ENCODE results near the gene SERPINB1. TPM values are rescaled to one million over a fixed set of nuclear protein-coding genes. Genes with fewer than 3 reads are reported as not detected.
"Not testable (repeated sequence)": the region's sequence is repeated elsewhere in the genome, so short reads cannot be mapped to it uniquely, and the experiment has no call there.

Gene SERPINB1
- total RNA-seq, 2 donors from 2014 or later: 121 to 169 TPM

GRCh38 chr6:2857185-2857579, 15.5 kb upstream of the SERPINB1 start:
- ATAC-seq: no peak
- DNase-seq (ENCODE audit: low spot score in 2 of 2): no peak
- Mint-ChIP-seq H3K27ac (peak overlapping the region; percentile 98 to 99), H3K36me3 (peaks cover 16 to 28% of the 10 kb centered on the region in 2 donors), H3K9me3 (peaks cover 10 to 14% of the 10 kb centered on the region in 2 donors)

- ATAC-seq: peak in 1 of 2 donors; percentile 5
- Mint-ChIP-seq H3K9me3 (peaks cover 9% of the 10 kb centered on the region in 2 donors), H3K36me3 (peaks cover 6 to 18% of the 10 kb centered on the region in 2 donors), H3K27ac (peak overlapping the region; percentile 92 to 98)
- DNase-seq (ENCODE audit: low spot score in 2 of 2): no peak
Observed at GRCh38 chr6:2855061-2855519, 13.4 kb upstream of the SERPINB1 start.

- no peak for DNase-seq (ENCODE audit: low spot score in 2 of 2)
- ATAC-seq: peak in 1 of 2 donors; percentile 33
- peaks cover 5 to 6% of the 10 kb centered on the region in 2 donors for H3K9me3 Mint-ChIP-seq
- peak overlapping the region; percentile 92 to 98 for H3K27ac Mint-ChIP-seq
- peaks cover 1 to 15% of the 10 kb centered on the region in 2 donors for H3K36me3 Mint-ChIP-seq
Observed at GRCh38 chr6:2854396-2854982, 12.8 kb upstream of the SERPINB1 start.

GRCh38 chr6:2853769-2854395, 12.2 kb upstream of the SERPINB1 start:
- ATAC-seq: peak; percentile 54 to 64
- DNase-seq (ENCODE audit: low spot score in 2 of 2): peak; percentile 67 to 85
- H3K36me3 Mint-ChIP-seq: peaks cover 4 to 12% of the 10 kb centered on the region in 2 donors

GRCh38 chr6:2853378-2853768, 11.7 kb upstream of the SERPINB1 start:
- Mint-ChIP-seq H3K36me3 (peaks cover 6 to 11% of the 10 kb centered on the region in 2 donors), H3K27ac (peak overlapping the region; percentile 98)
- H3K9me3 Mint-ChIP-seq; DNase-seq (ENCODE audit: low spot score in 2 of 2); ATAC-seq: not testable (repeated sequence)

More at GRCh38 chr6:2853769-2854395, 12.2 kb upstream of the SERPINB1 start:
- H3K27ac Mint-ChIP-seq: peak overlapping the region; percentile 98
- peaks cover 8% of the 10 kb centered on the region in 2 donors for H3K9me3 Mint-ChIP-seq

GRCh38 chr6:2852921-2853322, 11.3 kb upstream of the SERPINB1 start:
- Mint-ChIP-seq H3K27ac (peak overlapping the region in 1 of 2 donors; percentile 98), H3K9me3 (peaks cover 9 to 13% of the 10 kb centered on the region in 2 donors), H3K36me3 (peaks cover 11 to 15% of the 10 kb centered on the region in 2 donors)
- ATAC-seq (no peak), DNase-seq (ENCODE audit: low spot score in 2 of 2) (no peak)

- H3K9me3 Mint-ChIP-seq: peaks cover 9 to 13% of the 10 kb centered on the region in 2 donors
- ATAC-seq (no peak), DNase-seq (ENCODE audit: low spot score in 2 of 2) (no peak)
- H3K27ac Mint-ChIP-seq: peak overlapping the region in 1 of 2 donors; percentile 98
- H3K36me3 Mint-ChIP-seq: peaks cover 12 to 15% of the 10 kb centered on the region in 2 donors
Observed at GRCh38 chr6:2852514-2852855, 10.8 kb upstream of the SERPINB1 start.

GRCh38 chr6:2851727-2852513, 10.3 kb upstream of the SERPINB1 start:
- peaks cover 9 to 13% of the 10 kb centered on the region in 2 donors for H3K9me3 Mint-ChIP-seq
- H3K27ac Mint-ChIP-seq: no peak overlapping the region
- no peak for DNase-seq (ENCODE audit: low spot score in 2 of 2)
- H3K36me3 Mint-ChIP-seq: peaks cover 12 to 15% of the 10 kb centered on the region in 2 donors
- ATAC-seq: no peak

- DNase-seq (ENCODE audit: low spot score in 2 of 2) (no peak), ATAC-seq (no peak)
- Mint-ChIP-seq H3K9me3 (peaks cover 9 to 13% of the 10 kb centered on the region in 2 donors), H3K27ac (peak overlapping the region in 1 of 2 donors; percentile 44), H3K36me3 (peaks cover 12 to 15% of the 10 kb centered on the region in 2 donors)
Observed at GRCh38 chr6:2850538-2851113, 9.0 kb upstream of the SERPINB1 start.

- Mint-ChIP-seq H3K36me3 (peaks cover 15 to 20% of the 10 kb centered on the region in 2 donors), H3K9me3 (peaks cover 9 to 13% of the 10 kb centered on the region in 2 donors), H3K27ac (peak overlapping the region in 1 of 2 donors; percentile 69)
- DNase-seq (ENCODE audit: low spot score in 2 of 2): peak in 1 of 2 donors; percentile 51
- peak; percentile 47 to 49 for ATAC-seq
Observed at GRCh38 chr6:2848851-2849250, 7.2 kb upstream of the SERPINB1 start.

- Mint-ChIP-seq H3K9me3 (peaks cover 3 to 8% of the 10 kb centered on the region in 2 donors), H3K27ac (peak overlapping the region; percentile 78 to 87), H3K36me3 (peaks cover 13 to 30% of the 10 kb centered on the region in 2 donors)
- DNase-seq (ENCODE audit: low spot score in 2 of 2) (no peak), ATAC-seq (no peak)
Observed at GRCh38 chr6:2845880-2846208, 4.2 kb upstream of the SERPINB1 start.

GRCh38 chr6:2844008-2844407, 2.3 kb upstream of the SERPINB1 start:
- peak overlapping the region; percentile 4 to 56 for H3K27ac Mint-ChIP-seq

GRCh38 chr6:2843138-2843740, 1.6 kb upstream of the SERPINB1 start:
- Mint-ChIP-seq H3K36me3 (peaks cover 17 to 40% of the 10 kb centered on the region in 2 donors), H3K27ac (peak overlapping the region in 1 of 2 donors; percentile 56), H3K9me3 (peaks cover 0 to 2% of the 10 kb centered on the region in 2 donors)
- DNase-seq (ENCODE audit: low spot score in 2 of 2) (no peak), ATAC-seq (no peak)

More at GRCh38 chr6:2844008-2844407, 2.3 kb upstream of the SERPINB1 start:
- H3K36me3 Mint-ChIP-seq: peaks cover 22 to 43% of the 10 kb centered on the region in 2 donors
- ATAC-seq (no peak), DNase-seq (ENCODE audit: low spot score in 2 of 2) (no peak)
- peaks cover 2 to 6% of the 10 kb centered on the region in 2 donors for H3K9me3 Mint-ChIP-seq

GRCh38 chr6:2842139-2842552, 483 bp upstream of the SERPINB1 start:
- Mint-ChIP-seq H3K9me3 (no peaks in the 10 kb centered on the region), H3K27ac (peak overlapping the region; percentile 89 to 93), H3K36me3 (peaks cover 15 to 41% of the 10 kb centered on the region in 2 donors)
- ATAC-seq: no peak
- no peak for DNase-seq (ENCODE audit: low spot score in 2 of 2)

- H3K27ac Mint-ChIP-seq: peak overlapping the region; percentile 89 to 91
- no peaks in the 10 kb centered on the region for H3K9me3 Mint-ChIP-seq
Observed at GRCh38 chr6:2840749-2841061, 958 bp downstream of the SERPINB1 start.

GRCh38 chr6:2839982-2840748, 1.5 kb downstream of the SERPINB1 start:
- ATAC-seq (no peak), DNase-seq (ENCODE audit: low spot score in 2 of 2) (no peak)
- no peaks in the 10 kb centered on the region for H3K9me3 Mint-ChIP-seq
- H3K36me3 Mint-ChIP-seq: peaks cover 15 to 56% of the 10 kb centered on the region in 2 donors
- H3K27ac Mint-ChIP-seq: peak overlapping the region; percentile 63 to 89

More at GRCh38 chr6:2840749-2841061, 958 bp downstream of the SERPINB1 start:
- ATAC-seq: no peak
- no peak for DNase-seq (ENCODE audit: low spot score in 2 of 2)
- H3K36me3 Mint-ChIP-seq: peaks cover 15 to 53% of the 10 kb centered on the region in 2 donors

Data from activated naive CD4-positive, alpha-beta T cell treated with anti-CD3 and anti-CD28 coated beads, Interleukin-2, amount 50 U/mL, for 72 hours (primary cell).